ENCODE results near the gene MSMB. TPM values are rescaled to one million over a fixed set of nuclear protein-coding genes. Genes with fewer than 3 reads are reported as not detected.

The MSMB gene
- total and polyA plus RNA-seq, 2 of the 8 experiments (the other 6 are each of a cell fraction or from before 2014, with no cell fraction given): not detected

DNA sequence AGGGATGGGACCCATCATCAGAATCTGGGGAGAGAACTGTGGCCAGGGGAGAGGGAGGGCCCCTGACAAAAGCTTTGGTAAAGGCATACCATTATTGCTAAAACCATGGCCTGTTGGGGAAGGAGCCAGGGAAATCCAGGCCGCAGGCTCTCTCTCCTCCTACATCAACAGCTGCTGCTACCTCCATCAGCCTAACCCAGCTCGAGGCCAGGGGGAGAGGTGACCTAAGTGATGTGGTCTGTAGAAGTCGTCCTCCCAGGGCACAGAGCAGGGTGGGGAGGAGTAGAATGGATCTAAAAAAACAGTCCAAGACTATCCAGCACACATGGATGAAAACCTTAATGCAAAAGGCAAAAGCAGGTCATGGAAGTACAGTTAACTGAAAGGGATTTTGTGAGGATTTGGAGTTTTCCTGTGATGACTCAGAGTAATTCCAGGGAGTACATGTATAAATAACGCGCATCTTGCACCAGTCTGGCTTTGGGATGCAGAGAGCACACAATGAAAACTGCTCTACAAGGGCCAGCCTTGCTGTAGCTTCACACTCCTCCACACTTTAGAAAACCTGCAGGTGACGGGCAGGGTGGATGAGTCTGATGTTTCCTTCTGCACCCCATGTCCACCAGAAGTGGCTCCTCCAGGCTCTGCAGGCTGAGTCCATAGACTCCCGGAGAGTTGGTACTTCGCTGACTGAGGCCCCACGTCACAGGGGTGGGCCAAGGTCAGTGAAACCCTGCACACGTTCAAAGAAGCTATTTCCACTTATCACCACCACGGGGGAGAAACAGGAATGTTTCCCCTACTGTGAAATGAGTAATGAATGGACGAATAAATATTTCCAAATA lies 38.5 kb upstream of the MSMB start:
- H4K8ac ChIP-seq (ENCODE audit: extremely low read depth, insufficient read depth, low read length): no peak overlapping the region; the same call in 1 of the 2 replicates
- H3K79me2 ChIP-seq (ENCODE audit: control insufficient read depth in 1 of 2, insufficient read depth in 2 of 2, low read length in 2 of 2): no peaks in the 10 kb centered on the region
- no peak overlapping the region for H2AK5ac ChIP-seq (ENCODE audit: low read depth, low read length)
- peak overlapping the region; percentile 73 for H2AFZ ChIP-seq (ENCODE audit: low read length)
- no peak overlapping the region for H3K56ac ChIP-seq (replicated peaks; ENCODE audit: insufficient read length, low read depth, low read length)
- no peak overlapping the region for H3K18ac ChIP-seq (ENCODE audit: extremely low read depth, low read length)
- H3K4me1 ChIP-seq (replicated peaks in 1 of 4; ENCODE audit: control insufficient read depth in 3 of 4, insufficient read depth in 4 of 4, low read length in 3 of 4): no peaks in the 10 kb centered on the region
- H2BK12ac ChIP-seq (ENCODE audit: low read depth, low read length): no peak overlapping the region
- no peak overlapping the region for H4K91ac ChIP-seq (replicated peaks; ENCODE audit: insufficient read length, low read length)
- no peak overlapping the region for H2BK5ac ChIP-seq (ENCODE audit: low read depth, low read length)
- H3K4me2 ChIP-seq (ENCODE audit: insufficient read depth in 1 of 2, low read depth in 2 of 2, low read length in 2 of 2): no peak overlapping the region
- DNase-seq (ENCODE audit: low read depth in 1 of 2, low spot score in 2 of 2): no peak
- WGBS, 2 experiments (ENCODE audit: extremely low coverage in 1 of 2, insufficient coverage in 1 of 2, insufficient read length in 1 of 2, insufficient replicate concordance in 2 of 2, low coverage in 1 of 2, low lambda C conversion rate in 2 of 2, missing lambda C conversion rate in 1 of 2): 80% methylated on average over 12 of the region's 12 CpGs; no CpG with 5 or more reads in 1 of the 2 experiments
- no peaks in the 10 kb centered on the region for H3K9me3 ChIP-seq (ENCODE audit: insufficient read depth in 2 of 2, low read depth in 1 of 2, low read length in 1 of 2)
- H2BK15ac ChIP-seq (ENCODE audit: low read length): no peak overlapping the region
- no peak overlapping the region for H3K23ac ChIP-seq (ENCODE audit: insufficient read length)
- no peak overlapping the region for H2BK20ac ChIP-seq (ENCODE audit: low read length)
- H3K27ac ChIP-seq (ENCODE audit: low read depth, low read length): no peak overlapping the region
- no peaks in the 10 kb centered on the region for H3K79me1 ChIP-seq (ENCODE audit: low read depth, low read length)
- no peak for FAIRE-seq
- no peak overlapping the region for H3K4me3 ChIP-seq (ENCODE audit: extremely low read depth in 1 of 4, insufficient read depth in 2 of 4, low read depth in 3 of 4, low read length in 4 of 4)
- no peaks in the 10 kb centered on the region for H3K36me3 ChIP-seq (ENCODE audit: control insufficient read depth in 2 of 4, insufficient read depth in 4 of 4, low read length in 3 of 4)
- no peak overlapping the region for H2BK120ac ChIP-seq (replicated peaks; ENCODE audit: low read depth, low read length)
- ChIA-PET POLR2A (ENCODE audit: partially characterized antibody) (no interaction called here), CTCF (ENCODE audit: partially characterized antibody) (interaction anchor here (1.2 kb wide), 1 partner anchor 145 kb away, joined by 3 read pairs; no protein-coding TSS in a partner anchor)
- H3K23me2 ChIP-seq (ENCODE audit: low read depth, low read length): no peaks in the 10 kb centered on the region
- no peaks in the 10 kb centered on the region for H4K20me1 ChIP-seq (replicated peaks in 1 of 2; ENCODE audit: control insufficient read depth in 1 of 2, insufficient read depth in 2 of 2, low read length in 2 of 2)
- H3K4ac ChIP-seq (replicated peaks; ENCODE audit: insufficient read length, low read depth, low read length): no peak overlapping the region
- no peak overlapping the region for H3K14ac ChIP-seq (ENCODE audit: insufficient read length)
- H3K27me3 ChIP-seq (replicated peaks in 1 of 4; ENCODE audit: control insufficient read depth in 3 of 4, extremely low read depth in 1 of 4, insufficient read depth in 3 of 4, low read length in 3 of 4): no peaks in the 10 kb centered on the region
- H4K5ac ChIP-seq (ENCODE audit: insufficient read length, low read depth, low read length): no peak overlapping the region
- H3K9ac ChIP-seq (replicated peaks in 1 of 4; ENCODE audit: extremely low read depth in 1 of 4, low read depth in 3 of 4, low read length in 3 of 4): no peak overlapping the region; a peak in 2 of 7 replicates
- TF ChIP-seq HDAC6 (IDR thresholded peaks at IDR 0.05; ENCODE audit: low read depth, low read length): no peak
- TF ChIP-seq NANOG (IDR thresholded peaks at IDR 0.05; ENCODE audit: insufficient read depth, low read depth, low read length, poor library complexity, severe bottlenecking): no peak
- TF ChIP-seq FOSL1 (IDR thresholded peaks at IDR 0.05; ENCODE audit: insufficient read depth, low read depth, low read length): no peak
- TF ChIP-seq SRF (IDR thresholded peaks at IDR 0.05; ENCODE audit: low read depth, low read length): no peak
- TF ChIP-seq SIN3A (conservative IDR thresholded peaks at IDR 0.05 in 1 of 2, IDR thresholded peaks at IDR 0.05 in 1 of 2; ENCODE audit: low read depth in 1 of 2, low read length in 2 of 2): no peak
- no peak for TF ChIP-seq SUZ12 (IDR thresholded peaks at IDR 0.05; ENCODE audit: low read length)
- no peak for TF ChIP-seq KDM5A (IDR thresholded peaks at IDR 0.05; ENCODE audit: low read length)
- no peak for TF ChIP-seq SP2 (IDR thresholded peaks at IDR 0.05; ENCODE audit: low read length)
- TF ChIP-seq EP300 (IDR thresholded peaks at IDR 0.05; ENCODE audit: borderline replicate concordance in 1 of 2, low read depth in 2 of 2, low read length in 2 of 2): no peak
- no peak for TF ChIP-seq E2F6 (IDR thresholded peaks at IDR 0.05)

All from H1 (cell line).